Ureter (tissue), 1 donor: ENCODE results near the gene MAPK8. TPM values are rescaled to one million over a fixed set of nuclear protein-coding genes. Genes with fewer than 3 reads are reported as not detected.

Experiments used
- DNase-seq: peaks from one replicate; pipeline ENCODE4 v3.0.0-alpha.2; 2020; ENCODE audit warnings: low spot score
- total RNA-seq: library from RNA; stranded (reverse); gene quantifications from one replicate; pipeline ENCODE4 v1.2.4, GENCODE V29; 2023
- donor health status: DM: yes; HTN: yes; CAD: no.

MAPK8 gene
- total RNA-seq, 1 donor from 2014 or later, result 49.3 TPM

DNA sequence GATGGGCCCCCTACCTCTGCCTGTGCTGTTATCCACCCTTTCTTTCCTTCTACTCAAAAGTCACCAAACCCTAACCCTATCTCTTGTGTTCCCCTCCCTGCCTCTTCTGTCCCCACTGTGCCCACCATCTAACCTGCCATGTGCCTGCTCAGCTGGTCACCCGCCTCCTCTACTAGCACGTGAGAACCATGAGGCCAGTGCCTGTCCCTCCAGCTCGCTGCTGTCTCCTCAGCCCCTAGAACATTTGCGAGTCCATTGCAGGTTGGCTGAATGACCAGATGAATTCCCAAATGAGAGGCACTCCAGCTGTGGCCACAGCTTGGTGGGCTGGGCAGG lies 169.4 kb downstream of the MAPK8 start:
- DNase-seq, result no peak

DNA sequence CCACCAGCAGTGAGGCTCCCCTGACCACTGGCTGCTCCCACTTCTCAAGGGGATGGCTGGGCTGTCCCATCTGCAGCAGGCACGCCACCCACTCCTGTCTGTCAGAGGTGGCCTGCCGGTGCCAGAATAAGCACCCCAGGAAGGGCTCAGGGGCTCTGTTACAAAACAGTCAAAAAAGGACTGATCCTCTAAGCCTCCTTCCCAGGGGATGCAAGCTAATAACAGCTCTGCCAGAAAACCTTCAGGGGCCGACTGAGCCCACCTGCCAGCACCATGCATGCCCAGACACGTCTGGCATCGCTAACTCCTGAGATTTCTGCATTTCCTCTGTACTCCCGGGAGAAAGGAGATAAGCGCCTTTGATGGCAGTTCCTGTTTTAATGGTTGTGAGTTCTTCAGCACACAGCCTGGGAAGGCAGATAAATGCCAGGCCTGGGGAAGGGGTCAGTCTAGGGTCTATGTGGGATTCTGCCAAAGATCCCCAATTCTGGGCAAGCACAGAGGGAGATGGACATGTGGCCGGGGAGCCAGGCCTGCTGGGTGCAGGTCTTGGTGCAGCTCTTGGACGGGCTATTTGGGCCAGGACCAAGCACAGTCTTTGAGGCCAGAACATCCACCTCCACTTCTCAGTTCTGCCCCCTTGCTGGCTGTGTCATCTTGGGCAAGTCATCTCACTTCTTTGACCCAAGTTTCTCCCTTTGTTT lies 170.0 kb downstream of the MAPK8 start:
- DNase-seq, result no peak

DNA sequence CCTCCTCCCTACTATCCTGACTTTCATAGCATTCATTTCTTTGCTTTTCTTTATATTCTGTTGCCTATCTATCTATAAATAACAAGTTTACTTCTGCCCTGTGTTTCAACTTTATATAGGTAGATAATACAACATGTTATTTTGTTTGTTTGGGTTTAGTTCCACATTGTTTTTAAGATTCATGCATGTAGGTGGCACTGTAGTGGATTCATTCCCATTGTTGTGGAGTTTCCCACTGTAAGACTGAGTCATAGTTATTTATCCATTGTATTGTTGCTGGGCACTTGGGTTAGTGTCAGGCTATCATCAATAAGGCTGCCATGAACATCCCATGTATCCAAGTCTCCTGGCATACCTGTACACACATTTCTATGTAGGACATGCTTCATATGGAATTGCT lies 170.7 kb downstream of the MAPK8 start:
- DNase-seq, result no peak

DNA sequence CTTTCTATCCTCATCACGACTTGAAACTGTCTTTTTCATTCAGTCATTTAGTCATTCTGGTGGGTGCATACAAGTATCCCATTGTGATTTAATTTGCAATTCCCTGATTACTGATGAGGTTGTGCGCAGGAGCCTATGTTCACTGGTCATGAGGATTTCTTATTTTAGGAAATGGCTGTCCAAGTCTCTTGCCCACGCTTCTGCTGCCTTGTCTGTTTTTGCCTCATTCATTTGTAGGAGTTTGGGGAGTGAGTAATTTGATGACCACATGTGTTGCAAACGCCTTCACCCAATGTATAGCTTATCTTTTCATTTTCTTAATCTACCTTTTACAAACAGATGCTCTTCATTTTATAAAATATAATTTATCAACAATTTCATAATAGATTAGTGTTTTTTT lies 171.1 kb downstream of the MAPK8 start:
- no peak for DNase-seq

DNA sequence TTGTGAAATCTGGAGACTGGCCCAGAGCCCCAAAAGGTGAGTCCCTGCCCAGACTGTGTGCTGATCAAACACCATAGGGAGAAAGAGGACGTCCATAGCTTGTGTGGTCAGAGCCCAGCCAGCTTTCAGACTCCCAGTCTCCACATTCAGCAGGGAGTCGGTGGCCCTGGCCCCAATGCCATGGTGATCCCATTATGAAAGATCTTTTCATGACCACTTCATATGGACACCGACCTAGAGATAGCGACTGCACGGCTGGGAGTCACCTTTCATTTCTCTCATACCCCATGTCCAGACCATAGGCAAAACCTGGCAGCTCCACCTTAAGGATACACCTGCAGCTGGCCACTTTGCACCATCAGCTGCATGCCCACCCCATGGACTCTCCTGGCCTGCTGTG lies 172.0 kb downstream of the MAPK8 start:
- no peak for DNase-seq

GRCh38 chr10:48478980-48479811 lies 172.7 kb downstream of the MAPK8 start:
- DNase-seq, result no peak

DNA sequence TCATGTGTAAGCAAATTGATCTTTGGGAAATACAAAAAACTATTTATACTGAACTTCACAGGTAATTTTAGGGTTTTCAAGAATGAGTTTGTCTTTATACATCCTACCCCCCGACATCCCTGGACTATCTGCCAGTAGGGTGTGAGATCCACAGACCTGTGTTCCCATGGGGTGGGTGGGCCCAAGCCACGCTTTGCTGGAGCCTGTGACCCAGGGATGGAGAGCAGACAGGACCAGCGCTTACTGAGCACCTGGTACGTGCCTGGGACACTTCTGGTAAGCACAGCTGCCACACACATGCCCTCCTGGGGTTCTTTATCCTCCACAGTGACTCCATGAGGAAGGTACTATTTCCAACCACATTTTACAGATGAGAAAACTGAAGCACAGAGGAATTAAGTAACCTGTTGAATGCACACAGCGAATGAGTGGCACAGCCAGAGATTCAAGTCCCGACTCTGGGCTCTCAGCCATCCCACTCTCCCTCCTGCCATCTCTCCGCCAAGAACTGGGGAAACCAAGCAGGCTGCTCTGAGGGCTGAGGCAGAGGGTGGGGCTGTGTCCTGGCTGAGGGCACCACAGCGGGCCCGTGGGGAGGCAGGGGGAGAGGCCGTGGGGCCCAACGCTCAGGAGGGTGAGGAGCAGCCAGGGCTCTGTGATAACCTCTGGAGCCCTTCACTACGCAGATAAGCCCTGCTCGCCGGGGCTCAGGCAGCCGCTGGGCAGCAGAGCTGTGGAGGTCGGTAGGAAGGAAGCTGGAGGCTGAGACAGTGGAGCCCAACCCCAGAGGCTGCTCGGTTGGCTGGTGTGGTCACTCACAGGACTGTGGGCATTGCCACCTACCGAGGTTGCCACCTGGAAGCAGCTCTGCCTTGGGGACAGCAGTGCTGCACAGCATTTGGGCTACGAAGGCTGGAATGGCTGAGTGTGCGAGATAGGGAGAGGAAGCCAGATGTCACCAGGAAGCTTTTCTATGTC lies 174.2 kb downstream of the MAPK8 start:
- DNase-seq, result peak; percentile 40

DNA sequence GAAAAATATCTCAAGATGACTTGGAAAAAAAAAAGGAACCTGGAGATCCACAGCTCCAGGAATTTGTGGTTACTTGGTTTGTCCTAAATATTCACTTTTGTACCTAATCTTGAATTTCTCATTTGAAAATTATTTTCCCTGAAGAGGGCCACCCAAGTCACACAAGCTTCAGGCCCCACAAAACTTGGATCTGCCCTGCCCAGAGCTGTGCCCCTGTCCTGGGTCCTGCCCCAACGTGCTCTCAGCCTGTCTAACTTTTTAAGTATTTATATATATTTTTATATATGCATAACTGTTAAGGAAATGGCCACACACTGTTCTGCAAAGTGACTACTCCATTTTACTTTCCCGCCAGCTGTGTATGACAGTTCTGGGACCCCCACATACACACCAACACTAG lies 174.9 kb downstream of the MAPK8 start:
- DNase-seq, result no peak

DNA sequence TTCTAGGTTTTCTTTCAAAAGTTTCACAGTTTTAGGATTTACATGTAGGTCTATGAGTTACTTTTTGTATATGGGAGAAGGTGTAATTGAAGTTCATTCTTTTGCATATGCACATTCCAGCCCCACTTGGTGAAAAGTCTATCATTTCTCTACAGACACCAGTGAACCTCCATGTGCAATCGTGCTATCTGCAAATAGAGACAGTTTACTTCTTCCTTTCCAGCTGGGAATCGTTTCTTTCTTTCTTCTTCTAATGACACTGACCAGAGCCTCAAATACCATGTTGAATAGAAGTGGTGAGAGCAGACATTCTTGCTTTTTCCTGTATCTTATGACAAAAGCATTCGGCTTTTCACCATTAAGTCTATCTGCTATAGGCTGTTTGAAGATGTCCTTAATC lies 175.7 kb downstream of the MAPK8 start:
- no peak for DNase-seq

GRCh38 chr10:48484911-48485310 lies 178.4 kb downstream of the MAPK8 start:
- no peak for DNase-seq

- DNase-seq, result no peak
These were observed 179.2 kb downstream of the MAPK8 start for GRCh38 chr10:48485711-48486110.

DNA sequence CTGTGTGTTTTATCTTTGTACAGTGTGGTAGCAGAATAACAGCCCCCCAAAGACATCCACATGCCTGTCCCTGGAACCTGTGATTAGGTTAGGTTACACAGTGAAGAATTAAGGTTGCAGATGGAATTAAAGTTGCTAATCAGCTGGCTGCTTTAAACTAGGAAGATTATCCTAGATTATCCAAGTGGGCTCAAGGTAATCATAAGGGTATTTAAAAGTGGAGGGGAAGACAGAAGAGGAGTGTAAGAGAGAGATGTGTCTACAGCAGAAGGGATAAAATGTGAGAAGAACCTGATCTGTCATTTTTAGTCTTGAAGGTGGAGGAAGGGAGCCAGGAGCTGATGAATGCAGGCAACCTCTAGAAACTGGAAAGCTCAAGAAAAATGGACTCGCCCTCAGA lies 180.8 kb downstream of the MAPK8 start:
- no peak for DNase-seq

Other genes starting within 250 kb of the MAPK8 start
- gene FRMPD2, start 32.0 kb upstream of the MAPK8 start, total RNA-seq, result 3.4 TPM